RPMI7951 (cell line): ENCODE measurements around the gene FHIP1B. TPM values are rescaled to one million over a fixed set of nuclear protein-coding genes. Genes with fewer than 3 reads are reported as not detected.

Source experiments
- DNase-seq: peaks from one replicate; pipeline ENCODE4 v3.0.0-alpha.2; 2012; ENCODE audit warnings: low read depth
- total RNA-seq: library from RNA; depleted of rRNA; stranded (reverse); fragments of >200 nt; shearing (Covaris generic); gene quantifications from 2 replicates; pipeline ENCODE4 v1.2.3, GENCODE V29; 2014; rRNA removed

The FHIP1B gene
- total RNA-seq, 1 experiment from 2014 or later, result 4.8 TPM

DNA sequence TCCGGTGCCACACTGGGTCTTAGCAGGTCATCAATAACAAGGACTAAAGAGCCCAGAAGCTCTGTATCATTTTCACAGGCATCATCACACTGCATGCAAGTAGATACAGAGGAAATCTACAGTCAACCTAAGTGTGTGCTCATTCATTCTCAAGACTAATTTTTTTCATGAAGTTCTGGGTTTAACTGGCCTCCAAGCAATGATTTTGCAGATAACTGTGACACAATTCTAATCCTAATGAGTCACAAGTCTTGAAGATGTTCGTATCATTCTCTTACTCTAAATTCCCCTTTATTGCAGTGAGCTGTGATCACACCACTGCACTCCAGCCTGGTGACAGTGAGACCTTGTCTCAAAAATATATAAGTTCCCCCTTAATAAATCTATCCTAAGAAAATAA, 33.0 kb downstream of the FHIP1B start:
- DNase-seq, result no peak

DNA sequence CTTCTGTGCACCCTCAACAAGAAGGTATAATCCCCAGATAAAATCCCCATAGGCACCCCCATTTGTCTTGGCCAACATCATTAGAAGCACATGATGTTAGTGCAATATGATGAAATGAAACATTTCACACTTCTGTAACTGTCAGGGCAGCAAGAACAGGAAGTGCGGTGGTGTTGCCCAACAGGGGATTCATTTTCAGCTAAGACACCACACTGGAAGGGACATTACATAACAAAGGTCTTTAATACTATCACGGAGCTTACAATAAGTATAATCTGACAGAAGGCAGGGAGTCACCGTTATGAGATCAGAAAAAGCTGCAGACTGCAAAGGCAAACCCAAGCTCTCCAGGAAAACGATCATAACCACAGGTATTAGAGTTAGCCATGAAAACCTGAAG, 33.5 kb downstream of the FHIP1B start:
- no peak for DNase-seq

DNA sequence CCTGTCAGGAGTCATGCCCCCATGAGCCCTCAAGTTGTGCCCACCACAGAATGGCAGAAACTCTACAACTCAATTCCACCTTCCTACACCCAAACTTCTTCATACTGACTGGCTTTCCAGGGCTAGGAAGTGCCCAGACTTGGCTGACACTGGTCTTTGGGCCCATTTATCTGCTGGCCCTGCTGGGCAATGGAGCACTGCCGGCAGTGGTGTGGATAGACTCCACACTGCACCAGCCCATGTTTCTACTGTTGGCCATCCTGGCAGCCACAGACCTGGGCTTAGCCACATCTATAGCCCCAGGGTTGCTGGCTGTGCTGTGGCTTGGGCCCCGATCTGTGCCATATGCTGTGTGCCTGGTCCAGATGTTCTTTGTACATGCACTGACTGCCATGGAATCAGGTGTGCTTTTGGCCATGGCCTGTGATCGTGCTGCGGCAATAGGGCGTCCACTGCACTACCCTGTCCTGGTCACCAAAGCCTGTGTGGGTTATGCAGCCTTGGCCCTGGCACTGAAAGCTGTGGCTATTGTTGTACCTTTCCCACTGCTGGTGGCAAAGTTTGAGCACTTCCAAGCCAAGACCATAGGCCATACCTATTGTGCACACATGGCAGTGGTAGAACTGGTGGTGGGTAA, 35.1 kb downstream of the FHIP1B start, which contains the start of gene OR52W1:
TSS of gene OR52W1 (plus strand) at position 51 of the 637 bp plus-strand sequence. CDS start at position 51, 0 bp downstream.
- DNase-seq, result no peak

DNA sequence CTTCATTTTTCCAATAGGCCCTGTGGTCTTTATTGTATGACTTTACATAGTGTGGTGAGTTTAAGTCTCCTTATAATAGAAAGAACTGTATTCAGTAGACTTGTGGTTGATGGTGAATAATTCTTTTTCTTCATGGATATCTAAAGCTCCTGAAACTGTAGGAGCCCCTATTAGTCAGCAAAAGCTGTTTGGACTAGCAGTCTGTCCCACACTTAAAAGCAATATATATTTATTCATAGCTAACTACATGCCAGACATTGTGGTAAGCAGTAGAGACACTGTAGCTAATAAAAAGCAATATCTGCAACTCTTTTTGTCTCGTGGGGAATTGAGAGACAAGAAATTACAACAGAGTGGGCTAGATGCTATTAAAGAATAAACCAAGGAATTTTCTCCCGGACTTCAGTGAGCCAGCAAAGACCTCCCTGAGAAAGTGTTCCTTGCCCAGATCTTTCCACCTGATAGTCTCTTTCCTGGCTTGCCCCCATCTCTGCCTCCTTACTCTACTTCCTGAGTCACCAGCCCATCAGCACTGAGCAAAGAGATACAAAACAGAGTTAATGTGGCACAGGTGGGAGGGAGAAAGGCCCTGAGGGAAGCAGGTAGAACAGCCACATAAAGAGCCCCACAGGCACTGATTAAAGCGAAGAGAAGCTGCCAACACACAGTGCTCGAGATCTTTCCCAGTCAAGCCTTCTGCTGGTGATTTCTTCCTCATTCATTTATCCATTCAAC, 36.8 kb downstream of the FHIP1B start:
- no peak for DNase-seq

DNA sequence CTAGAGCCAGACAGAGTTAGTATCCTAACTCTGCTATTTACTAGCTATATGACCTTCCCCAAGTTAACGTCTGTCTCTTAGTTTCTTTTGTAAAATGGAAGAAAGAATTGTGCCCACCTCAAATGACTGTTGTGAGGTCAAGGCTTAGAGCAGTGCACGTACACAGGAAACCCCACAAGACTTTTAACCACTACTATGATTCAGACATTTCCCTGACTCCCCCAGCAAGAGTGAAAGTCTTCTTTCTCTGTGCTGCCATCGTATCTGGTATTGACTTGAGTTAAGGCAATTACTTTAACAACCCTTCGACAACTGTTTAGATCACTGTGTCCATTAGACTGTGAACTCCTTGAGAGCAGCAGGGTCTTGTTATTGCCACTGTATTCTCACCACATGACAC, 38.0 kb downstream of the FHIP1B start:
- no peak for DNase-seq

DNA sequence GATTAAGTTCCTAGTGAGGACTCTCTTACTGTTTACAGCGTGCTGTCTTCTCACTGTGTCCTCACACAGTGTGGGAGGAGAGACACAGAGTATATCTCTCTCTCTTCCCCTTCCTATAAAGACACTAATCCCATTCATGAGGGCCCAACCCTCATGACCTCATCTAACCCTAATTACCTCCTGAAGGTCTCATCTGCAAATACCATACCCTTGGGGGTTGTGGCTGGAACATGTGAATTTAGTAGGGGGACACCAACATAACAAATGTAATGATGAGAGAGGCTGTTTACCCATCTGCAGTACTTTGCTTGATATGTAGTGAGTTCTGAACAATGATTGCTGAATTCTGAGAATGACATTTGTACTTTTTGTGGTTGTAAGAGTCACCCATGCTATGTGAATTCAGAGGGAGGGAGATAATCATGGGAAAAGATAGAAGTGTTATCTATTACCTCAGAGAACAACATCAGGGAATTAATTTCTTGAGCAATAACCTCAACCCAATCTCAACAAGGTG, 40.3 kb downstream of the FHIP1B start:
- no peak for DNase-seq

DNA sequence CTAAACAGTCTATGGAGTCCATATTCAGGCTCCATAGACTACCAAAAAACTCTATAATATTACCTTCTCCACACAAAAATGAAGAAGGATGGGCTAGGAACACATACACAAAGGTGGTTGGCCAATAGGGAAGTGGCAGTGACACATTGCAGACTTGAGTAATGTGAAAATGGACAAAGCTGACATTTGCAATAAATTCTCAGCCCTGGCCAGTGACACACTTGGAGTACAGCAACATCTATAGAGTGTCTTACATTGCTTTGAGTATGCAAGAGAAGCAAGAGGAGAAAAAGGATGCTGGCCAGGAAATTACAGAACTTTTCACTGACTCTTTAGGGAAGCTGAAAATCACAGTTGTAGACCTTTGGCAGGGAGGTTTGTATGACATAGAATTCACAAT, 42.7 kb downstream of the FHIP1B start:
- DNase-seq, result no peak

DNA sequence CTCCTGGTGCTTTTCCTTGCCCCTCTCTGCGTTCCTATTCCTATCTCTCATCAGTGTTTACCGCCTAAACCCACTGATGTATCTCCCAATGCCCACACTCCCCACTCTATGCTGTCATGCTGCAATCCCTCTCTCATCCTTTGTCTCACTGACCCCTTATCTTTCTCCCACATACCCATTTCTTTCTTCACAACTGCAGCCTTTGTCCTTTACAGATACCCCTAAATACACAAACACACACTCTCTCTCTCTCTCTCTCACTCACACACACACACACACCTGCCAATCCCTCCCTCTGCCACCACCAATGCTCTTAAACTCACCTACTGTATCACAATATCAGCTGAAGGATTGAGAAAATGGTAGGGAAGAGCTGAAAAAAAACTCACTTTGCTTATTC, 59.0 kb downstream of the FHIP1B start:
- no peak for DNase-seq

DNA sequence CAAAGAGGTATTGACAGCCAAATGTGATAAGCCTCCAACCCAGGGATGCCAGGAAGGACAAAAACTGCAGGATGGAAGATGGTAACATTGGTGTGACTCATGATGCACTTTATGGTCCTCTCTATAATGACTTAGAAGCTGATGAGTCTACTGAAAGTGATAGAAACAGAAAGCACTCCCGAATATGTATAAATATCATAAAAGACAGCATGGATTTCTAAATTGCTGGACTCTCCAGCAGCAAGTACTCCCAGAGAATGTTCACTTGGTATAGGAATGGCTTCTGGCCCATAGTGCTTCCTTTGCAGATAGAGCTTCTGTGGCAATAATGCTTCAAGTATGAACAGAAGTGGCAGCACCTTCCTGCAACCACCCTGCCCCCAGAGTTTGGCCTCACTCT, 64.2 kb downstream of the FHIP1B start, which contains the start of gene OR52B2:
TSS of gene OR52B2 (minus strand) at position 101 of the 400 bp plus-strand sequence. CDS start at position 101, 0 bp downstream.
- no peak for DNase-seq

Other genes starting within 250 kb of the FHIP1B start
- gene OR52L1, start 247.7 kb downstream of the FHIP1B start, total RNA-seq, result not detected in 2 replicates
- not detected in 2 replicates for gene OR56A4, start 227.7 kb downstream of the FHIP1B start, total RNA-seq
- gene OR56A1, start 203.9 kb downstream of the FHIP1B start, total RNA-seq, result not detected in 2 replicates
- gene OR56B4, start 127.0 kb downstream of the FHIP1B start, total RNA-seq, result not detected in 2 replicates
- not detected in 2 replicates for gene OR52B2, start 64.3 kb downstream of the FHIP1B start, total RNA-seq
- gene OR52W1, start 35.4 kb downstream of the FHIP1B start, total RNA-seq, result not detected in 2 replicates
- gene C11orf42, start 29.1 kb downstream of the FHIP1B start, total RNA-seq, result not detected in 2 replicates
- gene CNGA4, start 4.5 kb upstream of the FHIP1B start, total RNA-seq, result not detected in 2 replicates
- not detected in 2 replicates for gene CCKBR, start 25.2 kb upstream of the FHIP1B start, total RNA-seq
- 200 and 367 TPM in 2 replicates for gene CAVIN3, start 85.9 kb upstream of the FHIP1B start, total RNA-seq
- gene SMPD1, start 155.8 kb upstream of the FHIP1B start, total RNA-seq, result 40.0 and 45.3 TPM in 2 replicates
- 17.3 and 22.1 TPM in 2 replicates for gene APBB1, start 184.5 kb upstream of the FHIP1B start, total RNA-seq
- 0.48 TPM in 1 of 2 replicates, not detected in the other for gene HPX, start 206.4 kb upstream of the FHIP1B start, total RNA-seq
- 11.3 and 12.2 TPM in 2 replicates for gene TRIM3, start 239.3 kb upstream of the FHIP1B start, total RNA-seq
- 52.5 and 54.5 TPM in 2 replicates for gene ARFIP2, start 246.7 kb upstream of the FHIP1B start, total RNA-seq
- gene TIMM10B, start 246.9 kb upstream of the FHIP1B start, total RNA-seq, result 26.2 and 30.7 TPM in 2 replicates